LNCaP clone FGC (cell line): ENCODE results near the gene INPP5A.

ENCODE experiments used
- DNase-seq: peaks from one replicate; pipeline ENCODE4 v3.0.0-alpha.2; 2011; ENCODE audit warnings: low read depth
- H3K4me3 ChIP-seq: 2 replicates; pipeline ENCODE4 v1.5.1; 2011; ENCODE audit warnings: mild to moderate bottlenecking, low read depth, low read length, control low read depth
- CTCF ChIP-seq: IDR thresholded peaks from 2 replicates; pipeline ENCODE4 v1.5.1; 2012; ENCODE audit warnings: mild to moderate bottlenecking; ENCODE audit not compliant: control insufficient read depth, insufficient read depth; ENCODE audit errors: extremely low read depth

INPP5A gene

DNA sequence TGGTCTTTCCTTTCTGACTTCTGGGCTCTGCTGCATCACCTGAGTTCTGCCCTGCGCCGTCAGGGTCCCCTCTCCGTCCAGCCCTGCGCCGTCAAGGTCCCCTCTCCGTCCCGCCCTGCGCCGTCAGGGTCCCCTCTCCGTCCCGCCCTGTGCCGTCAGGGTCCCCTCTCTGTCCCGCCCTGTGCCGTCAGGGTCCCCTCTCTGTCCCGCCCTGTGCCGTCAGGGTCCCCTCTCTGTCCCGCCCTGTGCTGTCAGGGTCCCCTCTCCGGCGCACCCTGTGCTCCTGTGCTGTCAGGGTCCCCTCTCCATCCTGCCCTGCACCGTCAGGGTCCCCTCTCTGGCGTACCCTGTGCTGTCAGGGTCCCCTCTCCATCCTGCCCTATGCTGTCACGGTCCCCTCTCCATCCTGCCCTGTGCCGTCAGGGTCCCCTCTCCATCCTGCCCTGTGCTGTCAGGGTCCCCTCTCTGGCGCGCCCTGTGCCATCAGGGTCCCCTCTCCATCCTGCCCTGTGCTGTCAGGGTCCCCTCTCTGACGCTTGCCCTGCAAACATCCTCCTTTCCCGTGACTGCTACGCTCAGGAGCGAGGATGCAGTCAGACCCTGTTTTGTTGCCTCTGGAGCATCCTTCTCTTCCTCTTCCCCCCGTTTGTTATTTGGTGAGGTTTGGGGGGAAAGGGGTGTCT is 66.4 kb downstream of the INPP5A start:
- no peak for DNase-seq
- H3K4me3 ChIP-seq: no peak overlapping the region
- TF ChIP-seq CTCF: no peak

- DNase-seq: no peak
- no peak for TF ChIP-seq CTCF
- no peak overlapping the region for H3K4me3 ChIP-seq
These were observed 67.1 kb downstream of the INPP5A start for GRCh38 chr10:132604686-132605085.

DNA sequence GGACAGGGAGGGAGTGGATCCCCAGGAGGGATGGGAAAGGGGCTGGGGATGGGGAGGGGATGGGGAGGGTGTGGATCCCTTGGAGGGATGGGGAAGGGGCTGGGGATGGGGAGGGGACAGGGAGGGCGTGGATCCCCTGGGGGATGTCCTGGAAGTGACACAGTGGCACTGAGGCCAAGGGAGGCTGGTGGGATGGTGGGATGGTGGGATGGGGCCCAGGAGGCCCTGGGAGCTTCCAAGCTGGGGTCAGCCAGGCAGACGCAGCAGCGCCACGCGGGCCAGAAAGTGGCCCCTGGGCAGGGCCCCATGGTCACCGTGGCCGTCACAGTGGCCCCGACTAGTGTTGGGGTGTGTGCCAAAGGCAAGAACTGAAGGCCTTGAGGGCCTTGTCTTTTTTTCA is 67.8 kb downstream of the INPP5A start:
- no peak for DNase-seq
- no peak for TF ChIP-seq CTCF
- H3K4me3 ChIP-seq: no peak overlapping the region

- no peak for DNase-seq
- TF ChIP-seq CTCF: no peak
- no peak overlapping the region for H3K4me3 ChIP-seq
These were observed 68.5 kb downstream of the INPP5A start for GRCh38 chr10:132606031-132606491.

DNA sequence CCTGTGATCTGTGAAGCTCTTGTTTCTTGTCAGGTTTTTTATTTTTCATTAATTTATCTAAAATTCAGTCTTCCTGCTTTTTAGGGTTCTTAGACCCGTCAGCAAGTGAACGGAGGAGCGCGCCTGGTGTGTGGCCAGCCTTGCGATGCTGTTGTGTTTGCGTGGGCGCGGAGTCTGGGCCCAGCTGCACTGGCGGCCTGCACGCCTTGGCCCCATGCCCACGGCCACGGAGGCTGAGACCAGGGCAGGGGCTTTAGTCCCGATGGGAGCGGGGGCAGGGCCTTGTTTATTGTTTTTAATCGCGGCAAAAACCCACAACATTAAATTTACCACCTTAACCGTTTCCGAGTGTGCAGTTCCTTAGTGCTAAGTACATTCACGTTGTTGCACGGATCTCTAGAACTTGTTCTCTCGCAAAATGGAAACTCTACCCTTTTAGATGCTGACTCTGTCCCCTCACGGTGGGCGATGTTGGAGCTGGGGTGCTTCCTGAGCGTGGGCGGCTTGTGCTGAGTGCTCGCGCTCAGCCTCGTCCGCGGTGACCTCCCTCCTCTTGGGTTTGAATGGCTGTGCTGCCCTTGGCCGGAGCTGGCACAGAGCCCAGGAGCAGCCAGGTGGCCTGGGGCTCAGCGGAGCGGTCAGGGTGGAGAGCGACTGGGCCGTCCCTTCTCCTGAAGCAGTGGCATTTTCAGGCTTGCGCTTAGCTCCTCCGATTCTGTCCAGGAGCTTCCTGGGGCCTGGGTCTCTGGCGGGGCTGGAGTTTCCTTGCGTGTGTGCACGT is 69.1 kb downstream of the INPP5A start:
- H3K4me3 ChIP-seq: no peak overlapping the region
- no peak for DNase-seq
- no peak for TF ChIP-seq CTCF

- H3K4me3 ChIP-seq: no peak overlapping the region
- no peak for TF ChIP-seq CTCF
- DNase-seq: no peak
These were observed 69.9 kb downstream of the INPP5A start for GRCh38 chr10:132607491-132607890.

DNA sequence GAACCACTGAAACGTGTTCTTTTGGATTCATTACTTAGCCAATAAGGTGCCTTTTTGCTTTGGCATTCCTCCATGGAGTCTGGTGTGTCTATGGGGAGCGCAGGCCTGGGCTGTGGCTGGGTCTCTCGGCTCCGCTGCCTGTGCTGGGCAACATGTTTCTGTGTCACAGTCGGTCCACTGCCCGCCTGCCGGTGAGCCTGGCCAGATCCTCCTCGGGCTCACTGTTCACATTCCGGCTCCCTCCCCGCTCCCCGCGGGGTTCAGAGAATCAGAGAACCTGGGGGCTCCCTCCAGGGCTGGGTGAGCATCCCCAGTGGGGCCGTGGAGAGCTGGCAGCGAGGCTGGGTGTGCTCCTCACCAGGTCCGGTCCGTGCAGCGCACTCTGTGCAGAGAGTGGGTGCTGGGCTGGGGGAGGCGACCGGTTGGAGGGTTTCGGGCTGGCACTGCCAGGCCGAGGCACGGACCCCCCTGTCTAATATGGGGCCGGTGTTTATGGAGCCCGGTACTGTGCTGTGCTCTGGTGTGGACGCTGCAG is 70.4 kb downstream of the INPP5A start:
- DNase-seq: no peak
- no peak for TF ChIP-seq CTCF
- H3K4me3 ChIP-seq: no peak overlapping the region
